ENCODE measurements around the gene PAOX. TPM values are rescaled to one million over a fixed set of nuclear protein-coding genes. Genes with fewer than 3 reads are reported as not detected.
"Not testable (repeated sequence)": the region's sequence is repeated elsewhere in the genome, so short reads cannot be mapped to it uniquely, and the experiment has no call there.

PAOX gene
- total and polyA plus RNA-seq, 8 donors = 5.1 to 7.9 (median 6.5) TPM

DNA sequence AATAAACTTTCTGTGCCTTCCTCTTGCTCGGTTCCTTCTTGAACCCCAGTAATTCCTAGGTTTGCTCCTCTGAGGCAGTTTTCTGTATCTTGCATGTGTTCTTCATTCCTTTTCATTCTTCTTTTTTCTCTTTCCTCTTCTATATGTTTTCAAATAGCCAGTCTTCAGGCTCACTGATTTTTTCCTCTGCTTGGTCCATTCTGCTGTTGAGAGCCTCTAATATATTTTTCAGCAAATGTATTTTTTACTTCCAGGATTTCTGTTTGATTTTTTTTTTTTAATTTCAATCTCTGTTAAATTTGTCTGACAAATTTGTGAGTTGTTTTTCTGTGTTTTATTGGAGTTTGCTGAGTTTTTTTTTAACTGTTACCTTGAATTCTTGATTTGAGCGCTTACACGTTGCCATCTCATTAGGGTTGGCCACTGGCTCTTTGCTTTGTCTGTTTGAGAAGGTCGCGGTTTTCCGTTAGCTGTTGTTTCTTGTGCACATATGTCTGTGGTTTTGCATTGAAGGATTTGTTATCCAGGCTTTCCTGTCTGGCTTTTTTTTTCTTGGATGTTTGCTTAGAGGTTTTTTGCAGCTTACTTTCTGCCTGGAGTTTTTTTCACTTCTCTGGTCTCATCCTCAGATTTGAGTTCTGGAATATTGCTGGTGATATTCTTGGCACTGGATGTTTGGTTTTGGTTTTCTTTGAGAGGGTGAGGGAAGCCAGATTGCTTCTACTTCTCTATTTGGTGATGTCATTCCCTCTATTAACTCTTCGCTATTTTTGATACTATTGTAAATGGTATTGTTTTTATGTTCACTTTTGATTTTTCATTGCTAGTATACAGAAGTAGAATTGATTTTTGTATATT lies 32.7 kb downstream of the PAOX start:
- no peak overlapping the region for H3K27ac ChIP-seq
- H3K9me3 ChIP-seq = peaks cover 3 to 26% of the 10 kb centered on the region in 2 donors
- intact Hi-C loops (cut with DNase I) = no loop called here
- no peak for DNase-seq
- TF ChIP-seq, protein P1, sequence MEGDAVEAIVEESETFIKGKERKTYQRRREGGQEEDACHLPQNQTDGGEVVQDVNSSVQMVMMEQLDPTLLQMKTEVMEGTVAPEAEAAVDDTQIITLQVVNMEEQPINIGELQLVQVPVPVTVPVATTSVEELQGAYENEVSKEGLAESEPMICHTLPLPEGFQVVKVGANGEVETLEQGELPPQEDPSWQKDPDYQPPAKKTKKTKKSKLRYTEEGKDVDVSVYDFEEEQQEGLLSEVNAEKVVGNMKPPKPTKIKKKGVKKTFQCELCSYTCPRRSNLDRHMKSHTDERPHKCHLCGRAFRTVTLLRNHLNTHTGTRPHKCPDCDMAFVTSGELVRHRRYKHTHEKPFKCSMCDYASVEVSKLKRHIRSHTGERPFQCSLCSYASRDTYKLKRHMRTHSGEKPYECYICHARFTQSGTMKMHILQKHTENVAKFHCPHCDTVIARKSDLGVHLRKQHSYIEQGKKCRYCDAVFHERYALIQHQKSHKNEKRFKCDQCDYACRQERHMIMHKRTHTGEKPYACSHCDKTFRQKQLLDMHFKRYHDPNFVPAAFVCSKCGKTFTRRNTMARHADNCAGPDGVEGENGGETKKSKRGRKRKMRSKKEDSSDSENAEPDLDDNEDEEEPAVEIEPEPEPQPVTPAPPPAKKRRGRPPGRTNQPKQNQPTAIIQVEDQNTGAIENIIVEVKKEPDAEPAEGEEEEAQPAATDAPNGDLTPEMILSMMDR (IDR thresholded peaks at IDR 0.05) = no peak
- H3K4me3 ChIP-seq = no peak overlapping the region
- no peaks in the 10 kb centered on the region for H3K4me1 ChIP-seq
- H3K27me3 ChIP-seq = no peaks in the 10 kb centered on the region
- no peak for ATAC-seq
- H3K36me3 ChIP-seq = peaks cover 0 to 83% of the 10 kb centered on the region in 2 donors

DNA sequence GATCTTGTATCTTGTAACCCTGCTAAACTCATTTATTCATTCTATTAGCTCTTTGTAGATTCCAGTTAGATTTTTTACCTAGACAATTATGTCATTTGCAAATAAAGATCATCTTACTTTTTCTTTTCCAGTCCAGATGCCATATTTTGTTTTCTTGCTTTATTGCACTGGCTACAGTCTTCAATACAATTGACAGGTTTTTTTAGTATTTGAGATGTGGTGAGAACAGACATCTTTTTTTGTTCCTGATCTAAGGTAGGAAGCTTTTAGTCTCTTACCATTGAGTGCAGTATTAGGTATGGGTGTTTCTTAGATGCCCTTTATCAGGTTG lies 33.3 kb downstream of the PAOX start:
- no peak for ATAC-seq
- TF ChIP-seq, protein P1 (IDR thresholded peaks at IDR 0.05) = no peak
- Histone ChIP-seq H3K9me3 (peaks cover 3 to 26% of the 10 kb centered on the region in 2 donors), H3K27me3 (no peaks in the 10 kb centered on the region), H3K4me1 (no peaks in the 10 kb centered on the region), H3K27ac (no peak overlapping the region), H3K4me3 (no peak overlapping the region), H3K36me3 (peaks cover 0 to 79% of the 10 kb centered on the region in 2 donors)
- intact Hi-C loops (cut with DNase I) = no loop called here
- no peak for DNase-seq

DNA sequence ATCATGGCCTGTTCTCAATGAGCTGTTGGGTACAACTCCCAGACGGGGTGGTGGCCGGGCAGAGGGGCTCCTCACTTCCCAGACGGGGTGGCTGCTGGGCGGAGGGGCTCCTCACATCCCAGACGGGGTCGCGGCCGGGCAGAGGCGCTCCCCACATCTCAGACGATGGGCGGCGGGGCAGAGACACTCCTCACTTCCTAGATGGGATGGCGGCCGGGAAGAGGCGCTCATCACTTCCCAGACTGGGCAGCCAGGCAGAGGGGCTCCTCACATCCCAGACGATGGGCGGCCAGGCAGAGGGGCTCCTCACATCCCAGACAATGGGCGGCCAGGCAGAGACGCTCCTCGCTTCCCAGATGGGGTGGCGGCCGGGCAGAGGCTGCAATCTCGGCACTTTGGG lies 35.3 kb downstream of the PAOX start:
- Histone ChIP-seq H3K36me3 (peaks cover 0 to 81% of the 10 kb centered on the region in 2 donors), H3K9me3 (peaks cover 3 to 26% of the 10 kb centered on the region in 2 donors)
- ATAC-seq; H3K27ac ChIP-seq; H3K4me3 ChIP-seq; intact Hi-C loops (cut with DNase I); DNase-seq; H3K4me1 ChIP-seq; H3K27me3 ChIP-seq: not testable (repeated sequence)

DNA sequence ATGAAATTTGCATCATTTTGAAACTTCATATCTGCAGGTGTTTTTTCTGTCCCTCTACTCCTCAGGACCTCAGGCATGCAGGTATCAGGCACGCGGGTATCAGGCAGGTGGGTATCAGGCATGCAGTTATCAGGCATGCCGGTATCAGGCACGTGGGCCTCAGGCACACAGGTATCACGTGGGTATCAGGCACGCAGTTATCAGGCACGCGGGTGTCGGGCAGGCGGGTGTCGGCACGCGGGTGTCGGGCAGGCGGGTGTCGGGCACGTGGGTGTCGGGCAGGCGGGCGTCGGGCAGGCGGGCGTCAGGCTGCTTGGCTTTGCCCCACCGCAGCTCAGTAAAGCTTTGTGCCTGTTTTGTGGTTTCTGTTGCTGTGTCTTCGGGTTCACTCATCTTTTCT lies 36.7 kb downstream of the PAOX start:
- Histone ChIP-seq H3K4me3 (no peak overlapping the region), H3K9me3 (peaks cover 3 to 23% of the 10 kb centered on the region in 2 donors), H3K27ac (no peak overlapping the region), H3K4me1 (no peaks in the 10 kb centered on the region), H3K36me3 (peaks cover 0 to 81% of the 10 kb centered on the region in 2 donors), H3K27me3 (no peaks in the 10 kb centered on the region)
- DNase-seq = no peak
- TF ChIP-seq, protein P1 (IDR thresholded peaks at IDR 0.05) = no peak
- intact Hi-C loops (cut with DNase I) = no loop called here
- no peak for ATAC-seq

DNA sequence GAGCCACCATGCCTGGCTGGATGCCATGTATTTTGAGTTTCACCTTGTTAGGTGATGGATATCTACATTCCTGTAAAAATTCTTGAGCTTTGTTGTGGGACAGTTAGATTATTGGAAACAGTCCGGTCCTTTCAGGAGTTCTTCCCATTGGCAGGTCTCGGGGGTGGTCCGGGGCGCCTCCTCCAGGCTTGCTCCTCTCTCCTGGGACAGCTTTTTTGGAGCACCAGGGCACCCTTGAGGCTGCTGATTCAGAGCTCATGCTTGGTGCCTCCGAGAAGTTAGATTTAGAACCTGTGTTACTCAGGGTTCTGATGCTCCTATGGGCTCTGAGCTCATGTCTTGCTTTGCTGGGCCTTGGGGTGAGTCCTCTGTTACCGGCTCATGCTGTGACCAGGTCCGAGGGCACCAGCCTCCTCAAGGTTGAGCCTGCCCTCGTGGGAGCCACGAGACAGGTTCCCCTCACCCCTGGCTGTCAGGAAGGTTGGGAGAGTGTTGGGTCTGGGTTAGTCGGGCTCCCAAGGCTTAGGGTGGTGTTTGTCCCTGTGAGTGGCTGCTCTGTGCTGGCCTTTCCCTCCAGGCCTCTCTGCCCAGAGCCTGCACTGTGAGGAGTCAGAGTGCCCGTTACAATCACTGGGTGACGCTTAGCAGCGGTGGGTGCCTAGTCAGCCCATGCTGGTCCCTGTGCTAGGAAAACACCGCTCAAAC lies 39.4 kb downstream of the PAOX start:
- DNase-seq (peak in 1 of 4 donors; percentile 52), ATAC-seq (no peak)
- intact Hi-C loops (cut with DNase I) = no loop called here
- TF ChIP-seq, protein P1 (IDR thresholded peaks at IDR 0.05) = no peak
- no peak overlapping the region for H3K4me3 ChIP-seq
- H3K9me3 ChIP-seq = no peaks in the 10 kb centered on the region
- peaks cover 0 to 60% of the 10 kb centered on the region in 2 donors for H3K36me3 ChIP-seq
- H3K27ac ChIP-seq = no peak overlapping the region
- H3K4me1 ChIP-seq = peaks cover 0 to 7% of the 10 kb centered on the region in 2 donors
- H3K27me3 ChIP-seq = peaks cover 0 to 18% of the 10 kb centered on the region in 2 donors

Data from left lung (tissue), 10 donors.